Measurements from ENCODE around the gene NLRP6.
A peak's percentile ranks its signal among the peaks of the same experiment; 100 is the strongest.

The NLRP6 gene

DNA sequence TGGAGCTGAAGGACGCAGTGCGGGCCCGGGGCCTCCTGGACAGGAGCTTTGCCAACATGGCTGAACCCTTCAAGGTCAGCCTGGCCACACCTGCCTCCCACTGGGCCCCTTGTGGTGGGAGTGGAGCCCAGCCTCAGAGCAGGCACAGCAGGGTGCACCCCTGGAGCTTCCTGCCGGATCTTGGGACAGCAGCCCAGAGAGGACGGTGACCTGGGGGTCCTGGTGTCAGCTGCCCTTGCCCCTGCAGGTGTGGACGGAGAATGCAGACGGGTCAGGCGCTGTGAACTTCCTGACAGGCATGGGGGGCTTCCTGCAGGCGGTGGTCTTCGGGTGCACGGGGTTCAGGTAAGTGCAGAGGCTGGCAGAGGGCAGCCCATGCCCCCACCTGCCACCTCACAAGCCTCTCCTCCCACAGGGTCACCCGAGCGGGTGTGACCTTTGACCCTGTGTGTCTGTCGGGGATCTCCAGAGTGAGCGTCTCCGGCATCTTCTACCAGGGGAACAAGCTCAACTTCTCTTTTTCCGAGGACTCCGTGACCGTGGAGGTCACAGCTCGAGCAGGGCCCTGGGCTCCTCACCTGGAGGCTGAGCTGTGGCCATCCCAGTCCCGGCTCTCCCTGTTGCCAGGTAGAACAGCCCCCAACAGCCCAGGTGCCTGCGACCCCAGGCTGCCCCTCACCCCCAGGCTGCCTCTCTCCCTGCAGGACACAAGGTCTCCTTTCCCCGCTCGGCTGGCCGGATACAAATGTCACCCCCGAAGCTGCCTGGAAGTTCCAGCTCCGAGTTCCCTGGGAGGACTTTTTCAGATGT lies 15.8 kb downstream of the NLRP6 start:
- no peak for DNase-seq (ENCODE audit: low spot score)

DNA sequence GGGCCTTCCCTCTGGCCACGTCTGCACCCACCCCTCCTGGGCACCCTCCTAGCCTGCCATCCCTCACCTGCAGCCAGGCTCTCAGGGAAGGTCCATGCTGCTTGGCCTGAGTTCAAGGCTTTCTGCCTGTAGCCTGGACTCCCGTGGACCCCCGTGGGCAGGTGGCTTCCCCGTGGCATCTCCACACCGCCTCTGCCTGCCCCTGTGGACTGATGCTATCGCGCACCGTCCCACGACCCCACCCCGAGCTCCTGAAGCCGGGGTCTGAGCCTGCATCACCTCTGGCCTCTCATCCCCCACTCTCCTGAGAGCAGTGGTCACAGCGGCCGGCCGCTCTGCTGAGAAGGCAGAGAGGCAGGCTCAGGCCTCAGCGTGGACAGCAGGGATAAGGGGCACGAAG lies 16.6 kb downstream of the NLRP6 start:
- no peak for DNase-seq (ENCODE audit: low spot score)

DNA sequence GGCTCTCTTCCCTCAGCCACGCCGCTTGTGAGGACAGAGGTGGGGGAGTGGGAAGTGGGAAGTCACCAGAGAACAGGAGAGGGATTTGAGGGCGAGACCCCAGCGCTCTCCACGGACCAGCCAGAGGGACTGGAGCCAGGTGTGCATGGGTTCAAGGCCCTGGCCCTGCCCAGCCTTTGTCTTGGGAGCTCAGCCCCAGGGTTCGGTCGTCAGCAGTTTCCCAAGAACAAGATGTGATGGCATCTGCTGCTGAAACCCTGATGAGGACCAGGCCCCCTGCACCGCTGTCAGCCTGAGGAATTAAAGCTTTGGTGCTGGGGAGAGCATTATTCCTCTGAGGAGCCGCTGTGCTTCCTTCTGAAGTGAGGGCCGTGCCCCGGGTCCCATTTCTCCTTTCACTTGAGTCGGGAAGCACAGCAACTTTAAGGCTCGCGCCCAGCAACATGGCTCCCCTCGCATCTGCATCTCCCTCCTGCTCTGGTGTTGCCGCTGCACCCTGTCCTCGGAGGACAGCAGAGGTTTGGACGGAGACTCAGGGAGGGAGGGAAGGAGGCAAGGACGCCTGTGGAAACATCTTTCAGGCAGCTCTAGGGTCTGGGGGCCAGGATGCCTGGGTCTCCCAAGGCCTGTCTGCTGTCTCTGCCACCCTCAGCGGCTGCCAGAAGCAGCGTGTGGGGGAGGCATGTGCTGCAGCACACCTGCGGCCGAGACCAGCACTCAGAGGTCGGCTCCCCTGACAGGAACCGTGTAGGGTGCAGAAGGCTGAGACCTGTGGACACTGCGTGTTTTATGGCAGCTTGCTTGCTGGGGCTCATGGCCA lies 17.4 kb downstream of the NLRP6 start:
- DNase-seq (ENCODE audit: low spot score) = no peak

DNA sequence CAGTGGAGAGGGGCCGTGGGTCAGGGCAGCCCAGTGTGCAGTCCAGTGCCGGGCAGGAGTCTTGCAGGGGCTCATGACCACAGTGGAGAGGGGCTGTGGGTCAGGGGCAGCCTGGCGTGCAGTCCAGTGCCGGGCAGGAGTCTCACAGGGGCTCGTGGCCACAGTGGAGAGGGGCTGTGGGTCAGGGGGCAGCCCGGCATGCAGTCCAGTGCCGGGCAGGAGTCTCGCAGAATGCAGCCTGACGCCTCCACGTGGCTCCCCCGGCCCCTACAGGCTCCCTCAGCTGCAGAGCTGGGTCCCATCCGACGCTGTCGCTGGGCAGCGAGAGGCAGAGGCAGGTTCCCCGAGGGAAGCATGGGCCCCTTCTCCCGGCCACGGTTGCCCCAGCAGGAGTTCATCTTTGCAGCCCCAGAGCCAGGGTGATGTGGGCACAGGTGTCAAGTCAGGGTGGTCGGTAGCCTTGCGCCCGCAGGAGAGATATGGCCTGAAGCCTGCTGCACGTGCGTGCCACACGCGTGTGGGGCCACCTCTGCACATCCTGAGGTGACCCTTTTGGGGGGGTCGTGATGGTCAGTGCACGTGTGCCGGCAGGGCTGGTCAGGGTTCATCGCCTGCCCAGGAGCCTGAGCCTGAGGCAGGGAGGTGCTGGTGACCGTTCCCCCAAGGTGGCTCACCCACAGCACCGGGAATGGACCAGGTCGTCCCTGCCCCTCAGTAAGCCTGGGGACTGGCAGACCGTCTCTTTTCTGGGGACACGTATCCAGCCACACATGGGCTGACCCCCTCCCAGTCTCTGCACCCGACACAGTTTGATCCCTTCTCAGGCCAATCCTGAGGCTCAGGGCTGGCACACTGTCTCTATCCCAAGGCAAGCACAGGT lies 18.2 kb downstream of the NLRP6 start:
- DNase-seq (ENCODE audit: low spot score) = no peak

DNA sequence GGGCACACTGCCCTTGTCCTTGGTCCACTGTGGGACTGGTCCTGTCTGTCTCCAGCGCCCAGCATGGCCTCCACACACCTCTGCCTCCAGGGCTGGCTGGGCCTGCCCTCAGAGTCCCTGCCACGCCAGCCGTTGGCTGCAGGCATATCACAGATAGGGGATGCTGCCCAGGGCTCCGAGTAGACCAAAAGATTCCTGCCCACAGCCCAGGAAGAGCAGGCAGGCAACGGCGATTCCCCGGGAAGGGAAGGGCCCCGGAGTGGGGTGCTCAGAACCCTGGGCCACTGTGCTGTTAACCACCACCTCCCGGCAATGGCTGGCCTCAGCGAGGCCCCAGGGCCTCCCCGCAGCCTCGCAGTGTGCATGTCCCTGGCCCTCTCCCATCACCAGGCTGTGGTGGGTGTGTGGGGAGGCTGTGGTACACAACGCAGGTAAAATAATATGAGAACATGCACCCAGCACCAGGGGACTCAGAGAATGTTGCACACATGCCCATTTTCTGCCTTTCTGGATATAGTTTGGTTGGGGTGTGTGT lies 18.9 kb downstream of the NLRP6 start:
- no peak for DNase-seq (ENCODE audit: low spot score)

DNA sequence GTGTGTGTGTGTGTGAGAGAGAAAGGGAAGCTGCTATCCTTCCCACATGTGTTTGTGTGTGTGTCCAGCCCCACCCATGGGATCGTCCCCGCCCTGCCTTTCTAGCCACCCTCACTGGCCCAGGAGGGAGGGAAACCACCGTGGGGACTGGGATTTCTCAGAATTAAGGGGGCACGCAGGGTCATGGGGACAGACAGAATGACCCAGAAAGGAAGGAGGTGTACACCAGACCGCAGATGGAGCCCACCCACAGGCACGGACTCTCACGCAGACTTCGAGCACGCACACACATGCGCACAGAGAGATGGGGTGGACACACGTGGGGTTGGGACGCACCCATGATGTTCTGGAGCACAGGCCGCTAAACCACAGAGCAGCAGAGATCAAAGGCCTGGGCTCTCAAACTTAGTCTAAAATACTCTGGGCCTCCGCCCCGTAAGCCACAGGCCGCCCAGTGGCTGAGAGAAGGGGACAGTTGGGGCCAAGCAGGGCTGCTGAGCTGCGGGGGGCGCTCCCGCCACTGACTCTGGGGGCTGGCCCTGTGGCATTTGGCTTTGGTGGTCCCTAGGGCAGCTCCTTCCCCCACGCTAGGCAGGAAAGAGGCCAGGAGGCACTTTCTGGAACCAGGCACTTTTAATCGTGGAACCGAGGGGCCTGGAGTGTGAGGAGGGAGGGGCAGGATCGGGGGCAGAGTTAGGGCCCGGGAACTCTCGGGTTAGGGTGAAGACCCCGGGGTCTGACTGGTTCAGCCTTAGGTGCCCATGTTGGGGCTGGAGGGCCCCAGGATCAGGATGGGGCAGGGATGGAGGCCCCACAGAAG lies 19.6 kb downstream of the NLRP6 start:
- no peak for DNase-seq (ENCODE audit: low spot score)

DNA sequence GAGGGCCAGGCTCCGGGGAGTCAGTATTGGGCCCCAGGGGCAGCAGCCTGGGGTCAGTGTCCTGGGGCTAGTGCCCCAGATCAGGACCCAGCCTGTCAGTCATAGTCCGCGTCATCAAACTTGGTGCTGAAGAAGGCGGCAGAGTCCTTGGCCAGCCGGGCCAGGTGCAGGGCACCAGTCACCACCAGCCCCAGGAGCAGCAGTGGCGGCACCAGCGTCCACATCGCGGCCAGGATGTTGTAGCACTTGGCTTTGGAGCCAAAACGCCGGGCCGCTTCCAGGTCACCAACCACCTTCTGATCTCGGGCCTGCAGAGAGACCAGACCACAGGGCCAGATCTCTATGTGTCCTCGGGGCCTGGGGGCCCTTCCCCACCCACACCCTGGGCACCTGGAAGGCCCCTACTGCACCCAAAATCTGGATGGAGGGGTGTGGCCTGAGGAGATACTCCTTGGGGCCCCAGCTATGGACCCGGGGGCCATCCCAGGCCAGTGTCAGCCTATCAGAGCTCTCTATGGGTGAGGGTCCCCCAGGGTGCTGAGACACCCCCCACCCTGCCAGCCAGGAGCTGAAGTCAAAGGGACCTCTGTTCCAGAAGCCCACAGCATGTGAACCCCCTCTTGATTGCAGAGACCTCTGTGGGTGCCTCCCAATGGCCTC lies 20.3 kb downstream of the NLRP6 start:
- no peak for DNase-seq (ENCODE audit: low spot score)

DNA sequence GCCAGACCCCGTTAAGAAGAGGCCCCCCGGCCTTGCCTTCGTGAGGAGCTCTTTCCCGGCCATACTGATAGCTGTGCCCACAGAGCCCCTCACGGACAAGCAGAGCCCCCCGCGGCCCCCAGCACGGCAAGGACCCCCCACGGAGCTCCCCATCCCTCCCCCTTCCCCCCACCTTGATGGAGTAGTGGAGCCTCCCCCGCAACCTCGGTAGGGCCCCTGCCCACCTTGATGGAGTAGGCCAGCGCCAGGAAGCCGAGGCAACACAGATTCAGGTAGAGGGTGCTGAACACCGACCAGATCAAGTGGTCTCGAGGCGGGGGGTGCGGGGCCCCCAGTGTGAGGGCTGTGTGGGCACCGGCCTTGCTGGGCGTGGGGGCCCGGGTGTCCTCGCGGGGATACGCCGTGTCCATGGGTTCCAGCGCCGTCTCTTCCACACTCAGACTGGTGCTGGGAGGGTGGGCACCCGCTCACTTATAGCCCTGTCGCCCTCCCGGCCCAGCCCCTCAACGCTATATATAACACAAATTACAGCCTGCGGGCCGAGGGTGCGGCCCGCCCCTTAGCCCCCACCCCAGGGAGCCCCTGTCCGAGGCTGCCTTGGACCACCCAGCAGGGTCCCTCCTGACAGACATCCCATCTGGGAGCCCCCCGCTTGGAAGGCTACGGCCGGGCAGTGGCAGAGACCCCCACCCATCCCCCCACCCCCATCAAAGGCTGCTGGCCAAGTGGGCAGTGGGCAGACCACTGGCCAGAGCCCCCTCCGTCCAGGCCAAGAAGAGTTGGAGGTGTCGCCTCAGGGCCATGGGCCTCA lies 21.1 kb downstream of the NLRP6 start, which contains the start of gene IFITM5:
Gene IFITM5, minus strand, starts transcription at position 446 of the 811 bp plus-strand sequence. Its CDS starts 36 bp downstream, at position 410.
- no peak for DNase-seq (ENCODE audit: low spot score)

DNA sequence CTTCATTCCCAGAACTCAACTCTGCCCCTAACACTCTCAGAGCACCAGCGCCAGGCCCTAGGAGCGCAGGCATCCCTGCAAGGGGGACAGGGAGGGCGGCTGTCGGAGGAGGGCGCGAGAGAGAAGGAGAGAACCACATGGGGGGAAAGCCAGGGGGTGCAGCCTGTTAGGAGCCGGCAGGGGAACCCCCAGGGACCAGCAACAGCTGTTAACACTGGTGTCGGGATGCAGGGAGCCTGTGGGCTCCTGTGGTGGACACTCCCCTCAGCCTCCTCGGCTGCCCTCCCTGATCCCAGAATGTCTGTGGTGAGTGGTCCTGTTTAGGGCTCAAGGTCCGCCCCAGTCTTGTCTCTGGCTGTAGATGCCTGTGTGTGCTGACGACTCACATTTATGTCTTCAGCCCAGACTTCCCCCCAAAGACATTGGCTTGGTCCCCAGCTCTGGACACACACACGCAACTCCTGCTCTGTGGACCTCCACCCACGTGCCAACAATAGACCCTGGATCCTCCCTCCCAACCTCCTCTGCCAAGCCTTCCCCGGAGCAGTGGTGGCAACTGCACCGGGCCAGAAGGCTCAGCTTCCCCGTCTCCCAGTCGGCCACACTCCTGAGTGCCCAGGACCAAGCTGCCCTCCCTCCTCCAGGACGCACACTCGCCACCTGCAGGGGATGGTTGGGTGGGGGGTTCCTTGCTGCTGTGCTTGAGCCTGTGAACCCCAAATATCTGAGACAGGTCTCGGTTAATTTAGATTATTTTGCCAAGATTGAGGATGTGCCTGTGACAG lies 21.9 kb downstream of the NLRP6 start:
- DNase-seq (ENCODE audit: low spot score) = no peak

DNA sequence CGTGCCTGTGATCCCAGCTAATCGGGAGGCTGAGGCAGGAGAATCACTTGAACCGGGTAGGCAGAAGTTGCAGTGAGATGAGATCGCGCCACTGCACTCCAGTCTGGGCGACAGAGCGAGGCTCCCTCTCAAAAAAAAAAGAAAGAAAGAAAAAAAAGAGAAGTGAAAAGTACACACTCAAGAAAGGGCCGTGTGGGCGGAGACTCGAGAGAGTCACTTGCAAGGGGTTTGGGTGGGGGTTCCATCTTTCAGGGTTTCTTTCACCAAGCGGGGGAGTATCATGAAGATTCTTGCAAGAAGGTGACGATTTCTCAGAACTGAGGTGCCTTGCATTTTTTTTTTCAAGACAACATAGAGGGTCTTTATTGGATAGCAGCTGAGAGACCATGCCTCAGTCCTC lies 25.2 kb downstream of the NLRP6 start:
- no peak for DNase-seq (ENCODE audit: low spot score)

DNA sequence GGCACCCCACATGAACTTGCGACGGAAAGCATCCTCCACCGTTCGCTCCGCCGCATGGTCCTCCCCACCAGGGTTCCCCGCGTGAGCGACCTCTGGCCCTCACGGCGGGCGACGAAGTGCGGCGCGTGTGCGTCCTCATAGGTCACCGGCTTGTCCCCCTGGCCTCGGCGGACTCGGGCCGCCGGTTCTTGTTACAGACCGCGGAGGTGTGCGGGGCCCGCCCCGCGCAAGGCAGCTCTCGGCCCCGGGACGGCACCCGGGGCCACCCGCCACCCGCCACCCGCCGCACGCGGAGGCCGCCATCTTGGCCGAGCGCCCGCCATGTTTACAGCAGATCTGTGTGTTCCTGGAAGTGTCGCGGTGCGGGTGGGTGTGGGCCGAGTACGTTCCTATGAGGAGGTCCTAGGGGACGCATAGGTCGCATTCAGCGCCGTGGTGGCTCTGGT lies 25.9 kb downstream of the NLRP6 start:
- no peak for DNase-seq (ENCODE audit: low spot score)

DNA sequence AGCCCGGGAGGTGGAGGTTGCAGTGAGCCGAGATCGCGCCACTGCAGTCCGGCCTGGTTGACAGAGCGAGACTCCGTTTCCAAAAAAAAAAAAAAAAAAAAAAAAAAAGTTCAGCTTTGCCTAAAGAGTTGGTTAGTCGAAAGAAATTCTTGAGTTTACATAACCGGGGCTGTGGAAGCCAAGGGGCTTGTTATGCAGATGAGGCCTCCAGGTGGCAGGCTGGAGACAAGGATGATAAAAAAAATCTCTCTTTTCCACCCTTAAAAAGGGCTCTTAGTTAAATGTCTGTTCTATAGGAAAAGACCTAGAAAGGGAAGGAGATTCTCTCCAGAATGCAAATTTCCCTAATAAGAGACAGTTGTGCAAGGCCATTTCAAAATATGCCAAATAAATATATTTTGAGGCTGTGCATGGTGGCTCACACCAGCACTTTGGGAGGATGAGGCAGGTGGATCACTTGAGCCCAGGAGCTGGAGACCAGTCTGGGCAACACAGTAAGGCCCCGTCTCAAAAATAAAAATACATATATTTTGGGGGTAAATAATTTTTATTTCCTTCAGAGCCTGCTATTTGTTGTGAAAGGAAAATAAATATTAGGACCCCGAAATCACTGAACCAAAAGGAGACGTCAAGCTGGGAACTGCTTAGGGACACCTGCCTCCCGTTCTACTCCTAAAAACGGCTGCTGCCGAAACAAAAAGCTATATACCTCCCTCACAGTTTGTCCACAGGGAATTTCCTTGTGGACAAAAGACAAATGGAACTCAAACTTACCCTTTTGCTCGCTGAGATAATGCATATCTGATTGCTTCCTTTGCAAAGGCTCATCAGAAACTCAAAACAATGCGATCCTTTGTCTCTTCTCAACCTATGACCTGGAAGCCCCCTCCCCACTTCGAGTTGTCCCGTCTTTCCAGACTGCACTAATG lies 27.0 kb downstream of the NLRP6 start:
- DNase-seq (ENCODE audit: low spot score) = peak; percentile 88

DNA sequence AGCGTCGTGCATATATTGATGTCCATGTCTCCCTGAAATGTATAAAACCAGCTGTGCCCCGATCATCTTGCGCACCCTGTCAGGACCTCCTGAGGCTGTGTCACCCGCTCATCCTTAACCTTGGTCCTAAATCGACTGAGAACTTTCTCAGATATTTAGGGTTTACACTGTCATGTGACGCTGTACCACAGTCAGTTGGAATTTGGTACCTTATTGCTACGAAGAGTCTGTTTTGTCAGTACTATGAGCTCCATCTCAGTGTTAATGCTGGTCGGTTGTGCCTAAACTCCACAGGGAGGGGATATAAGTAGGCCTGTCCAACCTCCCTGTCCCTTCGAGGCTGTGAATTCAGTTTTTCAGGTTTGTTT lies 27.6 kb downstream of the NLRP6 start:
- DNase-seq (ENCODE audit: low spot score) = no peak

DNA sequence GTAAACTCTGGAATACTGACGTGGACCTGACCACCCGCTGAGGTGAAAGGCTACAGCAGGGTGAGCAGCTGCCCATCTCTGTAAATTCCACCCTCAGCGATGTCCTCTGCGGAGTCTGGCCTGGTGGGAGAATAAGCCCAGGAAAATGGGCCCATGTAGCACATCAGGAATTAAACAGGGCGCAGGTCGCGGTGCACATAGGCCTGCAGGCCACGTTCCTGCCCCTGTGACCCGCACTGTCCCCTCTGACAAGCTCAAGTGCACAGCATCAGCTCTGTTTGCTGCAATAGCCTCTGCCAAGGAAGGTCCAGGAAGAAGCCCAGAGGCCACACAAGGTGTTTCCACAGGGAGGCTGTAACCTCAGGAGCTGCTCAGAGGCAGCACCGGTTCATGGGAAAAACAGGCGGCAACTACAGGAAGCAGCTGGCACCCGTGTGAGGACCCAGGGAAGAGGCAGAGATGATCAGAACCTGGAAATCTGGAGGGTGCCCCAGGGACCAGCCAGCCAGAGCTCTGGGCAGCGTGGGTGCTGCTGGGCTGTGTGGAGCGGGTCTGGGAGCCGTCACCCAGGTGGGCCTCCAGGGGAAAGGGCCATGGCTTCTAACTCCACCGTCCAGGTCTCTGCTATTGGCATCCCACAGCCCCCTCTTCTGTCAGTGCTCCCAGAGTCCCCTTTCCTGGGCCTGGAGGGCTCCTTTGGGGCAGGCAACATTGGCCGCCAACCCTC lies 28.6 kb downstream of the NLRP6 start:
- no peak for DNase-seq (ENCODE audit: low spot score)

DNA sequence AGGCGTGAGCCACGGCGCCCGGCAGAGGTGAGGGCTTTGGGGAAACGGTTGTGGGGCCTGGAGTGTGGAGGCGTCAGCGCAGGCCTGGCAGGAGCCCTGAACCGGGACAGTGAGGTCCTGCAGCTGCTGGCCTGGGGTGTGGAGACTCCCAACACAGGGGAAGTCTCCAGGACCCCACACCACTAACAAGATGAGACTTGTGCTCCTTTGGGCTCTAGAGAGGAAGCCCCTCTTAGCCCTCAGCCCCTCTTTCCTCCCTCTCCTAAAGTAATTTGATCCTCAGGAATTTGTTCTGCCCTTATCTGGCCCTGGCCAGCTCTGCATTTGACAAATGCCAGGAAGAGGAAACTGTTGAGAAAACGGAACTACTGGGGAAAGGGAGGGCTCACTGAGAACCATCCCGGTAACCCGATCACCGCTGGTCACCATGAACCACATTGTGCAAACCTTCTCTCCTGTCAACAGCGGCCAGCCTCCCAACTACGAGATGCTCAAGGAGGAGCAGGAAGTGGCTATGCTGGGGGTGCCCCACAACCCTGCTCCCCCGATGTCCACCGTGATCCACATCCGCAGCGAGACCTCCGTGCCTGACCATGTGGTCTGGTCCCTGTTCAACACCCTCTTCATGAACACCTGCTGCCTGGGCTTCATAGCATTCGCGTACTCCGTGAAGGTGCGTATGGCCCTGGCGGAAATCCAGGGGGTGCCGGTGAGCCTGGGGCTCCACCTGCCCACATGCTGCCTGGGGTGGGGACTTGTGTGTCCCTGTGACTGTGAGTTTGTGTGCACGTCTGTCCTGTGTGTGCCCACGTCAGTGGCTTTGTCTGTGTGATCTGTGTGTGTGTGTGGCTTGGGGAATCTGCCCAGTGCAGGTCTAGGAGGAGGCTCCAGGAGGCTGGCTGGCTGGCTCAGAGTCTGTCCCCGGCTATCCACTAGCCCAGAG lies 29.8 kb downstream of the NLRP6 start, which contains the start of gene IFITM2:
Gene IFITM2, plus strand, starts transcription at position 51 of the 943 bp plus-strand sequence. Its CDS starts 377 bp downstream, at position 428.
- peak; percentile 76 for DNase-seq (ENCODE audit: low spot score)
